Suprapubic skin (tissue), 4 donors: ENCODE data around the gene PGBD2.

Experiments used
- EP300 ChIP-seq: sonication (generic); formaldehyde crosslinking; IDR thresholded peaks from one replicate; pipeline ENCODE4 v1.6.1; 2017; ENCODE audit warnings: antibody characterized with exemption
- POLR2A ChIP-seq, 2 donors: fragments of 450-650 bp; IDR thresholded peaks; one replicate each; pipeline ENCODE4 v1.6.1; 2017; ENCODE audit warnings: antibody characterized with exemption in 2 of 2, mild to moderate bottlenecking in 2 of 2, moderate library complexity in 2 of 2
- POLR2AphosphoS5 ChIP-seq, 3 donors: sonication (generic); formaldehyde crosslinking; IDR thresholded peaks; one replicate each; pipeline ENCODE4 v1.6.1; 2017; ENCODE audit warnings: antibody characterized with exemption in 3 of 3
- TF ChIP-seq, protein P1 (sequence below), 2 donors: fragments of 200-600 bp in 1 of 2; fragments of 450-650 bp in 1 of 2; sonication (generic) in 1 of 2; IDR thresholded peaks; one replicate each; pipeline ENCODE4 v1.5.1; 2016 to 2019; ENCODE audit warnings: antibody characterized with exemption in 2 of 2, mild to moderate bottlenecking in 1 of 2, moderate library complexity in 1 of 2

DNA sequence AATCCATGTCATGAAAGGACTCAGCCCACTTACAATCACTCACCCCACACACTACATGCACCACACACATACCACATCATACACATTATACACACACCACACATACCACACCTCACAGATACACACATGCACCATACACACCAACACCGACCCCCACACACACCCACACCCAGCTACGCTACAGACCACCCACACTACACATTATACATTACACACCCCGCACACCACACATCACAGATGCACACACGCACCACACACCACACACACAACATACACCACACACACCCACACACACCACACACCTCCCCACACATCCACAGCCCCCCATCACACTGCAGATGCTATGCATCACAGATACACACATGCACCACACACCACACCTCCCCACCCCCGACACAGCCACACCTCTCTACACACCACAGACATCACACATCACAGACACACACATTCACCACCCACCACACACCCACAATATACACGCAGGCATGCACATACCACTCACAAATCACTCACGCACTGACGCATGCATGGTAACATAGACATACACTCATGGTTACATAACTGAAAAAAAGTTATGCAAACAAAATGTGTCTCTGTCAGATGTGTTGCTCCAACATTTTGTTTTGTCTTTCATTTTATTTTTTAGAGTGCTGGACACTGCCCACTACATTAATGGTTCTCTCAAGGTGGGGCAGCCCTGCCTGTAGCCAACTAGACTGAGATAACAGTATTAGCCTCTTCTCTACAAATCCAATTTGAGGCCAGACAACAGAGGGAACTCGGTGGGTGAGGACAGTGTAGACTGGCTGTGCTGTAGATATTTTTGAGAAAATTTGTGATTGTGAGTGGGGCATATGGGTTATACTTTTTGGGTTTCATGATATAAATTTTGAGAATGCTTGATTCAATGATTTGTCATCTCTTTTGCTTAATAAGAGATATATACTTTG is 15.2 kb upstream of the PGBD2 start:
- TF ChIP-seq, protein P1, sequence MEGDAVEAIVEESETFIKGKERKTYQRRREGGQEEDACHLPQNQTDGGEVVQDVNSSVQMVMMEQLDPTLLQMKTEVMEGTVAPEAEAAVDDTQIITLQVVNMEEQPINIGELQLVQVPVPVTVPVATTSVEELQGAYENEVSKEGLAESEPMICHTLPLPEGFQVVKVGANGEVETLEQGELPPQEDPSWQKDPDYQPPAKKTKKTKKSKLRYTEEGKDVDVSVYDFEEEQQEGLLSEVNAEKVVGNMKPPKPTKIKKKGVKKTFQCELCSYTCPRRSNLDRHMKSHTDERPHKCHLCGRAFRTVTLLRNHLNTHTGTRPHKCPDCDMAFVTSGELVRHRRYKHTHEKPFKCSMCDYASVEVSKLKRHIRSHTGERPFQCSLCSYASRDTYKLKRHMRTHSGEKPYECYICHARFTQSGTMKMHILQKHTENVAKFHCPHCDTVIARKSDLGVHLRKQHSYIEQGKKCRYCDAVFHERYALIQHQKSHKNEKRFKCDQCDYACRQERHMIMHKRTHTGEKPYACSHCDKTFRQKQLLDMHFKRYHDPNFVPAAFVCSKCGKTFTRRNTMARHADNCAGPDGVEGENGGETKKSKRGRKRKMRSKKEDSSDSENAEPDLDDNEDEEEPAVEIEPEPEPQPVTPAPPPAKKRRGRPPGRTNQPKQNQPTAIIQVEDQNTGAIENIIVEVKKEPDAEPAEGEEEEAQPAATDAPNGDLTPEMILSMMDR (IDR thresholded peaks at IDR 0.05) = no peak
- TF ChIP-seq POLR2AphosphoS5 (IDR thresholded peaks at IDR 0.05) (no peak), EP300 (no peak), POLR2A (IDR thresholded peaks at IDR 0.05) (no peak)
